NCI-H524 (cell line): Measurements from ENCODE around the gene GLMP.
"Not testable (repeated sequence)": the region's sequence is repeated elsewhere in the genome, so short reads cannot be mapped to it uniquely, and the experiment has no call there.

Source experiments
- DNase-seq, 2 experiments: peaks; one replicate each; lab custom pipeline; 2025; lab: John Stamatoyannopoulos, UW

GLMP gene, protein sequence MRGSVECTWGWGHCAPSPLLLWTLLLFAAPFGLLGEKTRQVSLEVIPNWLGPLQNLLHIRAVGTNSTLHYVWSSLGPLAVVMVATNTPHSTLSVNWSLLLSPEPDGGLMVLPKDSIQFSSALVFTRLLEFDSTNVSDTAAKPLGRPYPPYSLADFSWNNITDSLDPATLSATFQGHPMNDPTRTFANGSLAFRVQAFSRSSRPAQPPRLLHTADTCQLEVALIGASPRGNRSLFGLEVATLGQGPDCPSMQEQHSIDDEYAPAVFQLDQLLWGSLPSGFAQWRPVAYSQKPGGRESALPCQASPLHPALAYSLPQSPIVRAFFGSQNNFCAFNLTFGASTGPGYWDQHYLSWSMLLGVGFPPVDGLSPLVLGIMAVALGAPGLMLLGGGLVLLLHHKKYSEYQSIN

DNA sequence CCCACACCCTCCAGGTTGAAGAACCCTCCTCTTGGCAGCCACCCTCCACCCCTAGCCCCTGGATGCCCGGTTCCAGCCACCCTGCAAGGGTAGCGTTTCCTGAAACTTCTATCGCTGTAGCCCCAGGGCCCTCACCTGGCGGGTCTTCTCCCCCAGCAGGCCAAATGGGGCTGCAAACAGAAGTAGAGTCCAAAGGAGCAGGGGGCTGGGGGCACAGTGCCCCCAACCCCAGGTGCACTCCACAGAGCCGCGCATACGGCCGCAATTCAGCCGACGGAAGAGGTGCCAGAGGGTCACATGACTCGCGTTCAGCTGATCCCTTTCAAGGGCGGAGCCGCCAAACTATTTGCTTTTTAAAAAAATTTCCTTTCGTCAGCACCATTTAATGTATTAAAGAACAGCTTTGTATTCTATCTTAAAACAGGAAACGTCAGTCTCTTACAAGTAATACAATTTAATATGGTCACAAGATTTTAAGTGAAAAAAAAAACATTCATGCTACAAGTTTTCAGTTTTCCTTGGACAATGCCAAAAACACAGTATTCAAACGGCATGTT lies at the start of gene GLMP:
GLMP (minus strand) TSS at position 289 of the 557 bp plus-strand sequence; CDS start at position 255, 34 bp downstream.
- DNase-seq: peak in 1 of 2 experiments; percentile 9

DNA sequence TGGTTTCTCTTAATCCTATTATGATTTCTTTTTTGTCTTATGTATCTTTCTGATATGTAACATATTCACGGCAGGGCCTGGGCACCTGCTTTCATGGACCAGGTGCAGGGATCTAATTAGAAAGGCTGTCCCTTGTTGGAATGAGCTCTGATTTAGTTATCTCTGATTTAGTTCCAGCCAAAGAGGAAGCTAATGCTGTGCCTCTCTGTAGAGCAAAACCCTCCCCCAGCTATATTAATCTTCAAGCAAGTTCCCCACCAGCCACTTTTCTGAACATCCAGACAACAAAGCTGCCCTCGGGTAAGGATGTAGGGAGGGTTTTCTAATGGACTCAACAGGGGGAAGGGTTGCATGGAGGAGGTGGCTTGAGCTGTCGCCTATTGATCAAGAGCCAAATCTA lies 48.9 kb upstream of the GLMP start:
- DNase-seq: no peak

DNA sequence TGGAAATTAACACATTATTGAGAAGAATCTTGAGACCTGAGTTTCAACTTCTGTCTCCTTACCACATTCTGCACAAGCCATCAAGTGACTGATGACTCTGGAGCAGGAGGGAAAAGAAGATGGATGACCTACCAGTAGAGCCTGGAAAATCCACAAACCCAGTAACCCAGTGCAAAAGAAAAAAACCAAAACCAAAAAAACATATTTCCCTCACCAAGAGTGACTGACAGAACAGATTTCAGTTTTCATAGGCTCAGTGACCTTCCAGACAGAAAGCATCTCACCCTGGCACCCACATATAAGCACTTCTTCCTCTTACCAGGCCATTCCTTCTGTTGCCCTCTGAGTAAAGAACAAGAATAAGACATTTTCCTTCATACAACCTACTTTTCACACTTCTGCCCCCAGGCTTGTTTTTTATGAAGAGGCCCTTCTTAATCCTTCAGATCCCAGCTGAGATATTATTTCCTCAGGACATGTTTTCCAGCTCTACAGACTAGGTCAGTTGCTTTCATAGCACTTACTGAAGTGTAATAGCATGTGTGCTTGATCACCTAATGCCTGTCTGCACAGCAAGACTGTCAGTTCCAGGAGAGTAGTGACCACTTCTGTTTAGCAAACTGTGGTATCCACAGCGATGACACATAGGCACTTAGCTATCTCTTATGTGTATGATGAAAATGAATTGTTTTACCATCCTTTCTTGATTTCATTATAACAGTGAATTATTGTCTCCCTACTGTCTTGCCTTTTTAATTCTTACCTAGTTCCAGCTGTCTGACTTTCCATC lies 46.9 kb upstream of the GLMP start:
- no peak for DNase-seq

DNA sequence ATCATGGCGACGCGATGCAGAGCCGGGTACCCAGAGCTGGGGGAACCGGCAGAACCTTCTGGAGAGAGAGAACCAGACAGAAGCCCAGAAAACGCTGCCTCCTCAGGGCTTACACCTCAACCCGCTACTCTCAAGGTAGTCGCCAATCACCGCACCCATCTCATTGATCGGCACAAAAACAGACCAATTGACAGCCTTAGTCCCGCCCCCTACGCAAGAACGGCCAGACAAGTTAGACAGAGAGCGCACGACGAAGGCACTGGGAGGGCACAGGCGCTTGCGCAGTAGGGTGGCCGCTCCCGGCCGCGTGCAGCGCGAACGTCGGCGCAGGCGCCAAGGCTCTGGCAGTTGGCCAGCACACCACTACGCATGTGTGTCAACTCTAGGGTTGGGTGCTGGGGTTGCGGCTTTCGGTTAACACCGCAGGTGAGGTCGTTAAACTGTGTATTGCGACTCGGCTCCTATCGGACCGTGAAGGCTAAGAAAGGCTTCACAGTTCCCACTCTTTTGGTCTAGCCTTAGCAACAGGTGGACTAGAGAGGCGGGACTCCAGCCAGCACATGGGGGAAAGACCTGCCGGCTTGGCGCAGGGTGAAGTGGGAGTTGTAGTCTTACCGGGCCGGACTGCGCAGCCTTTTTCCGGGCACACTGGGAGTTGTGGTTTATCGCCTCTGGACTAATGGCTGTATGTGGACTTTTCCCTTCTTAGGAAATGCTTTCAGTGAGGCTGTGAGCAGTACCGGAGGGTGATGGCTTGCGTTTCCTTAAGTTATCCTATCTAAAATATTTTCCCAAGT lies 42.9 kb upstream of the GLMP start, which contains the start of the genes CCT3 and TSACC:
CCT3 (minus strand) TSS at position 113 of the 797 bp plus-strand sequence; CDS start at position 5, 108 bp downstream.
TSACC (plus strand) TSS at position 347 of the 797 bp plus-strand sequence. CDS start 1,232 bp downstream, outside the sequence.
- DNase-seq: peak; percentile 97 to 99

- no peak for DNase-seq
Observed at GRCh38 chr1:156337888-156338179, 42.4 kb upstream of the GLMP start.

- peak in 1 of 2 experiments; percentile 13 for DNase-seq
Observed at GRCh38 chr1:156337052-156337887, 41.8 kb upstream of the GLMP start.

DNA sequence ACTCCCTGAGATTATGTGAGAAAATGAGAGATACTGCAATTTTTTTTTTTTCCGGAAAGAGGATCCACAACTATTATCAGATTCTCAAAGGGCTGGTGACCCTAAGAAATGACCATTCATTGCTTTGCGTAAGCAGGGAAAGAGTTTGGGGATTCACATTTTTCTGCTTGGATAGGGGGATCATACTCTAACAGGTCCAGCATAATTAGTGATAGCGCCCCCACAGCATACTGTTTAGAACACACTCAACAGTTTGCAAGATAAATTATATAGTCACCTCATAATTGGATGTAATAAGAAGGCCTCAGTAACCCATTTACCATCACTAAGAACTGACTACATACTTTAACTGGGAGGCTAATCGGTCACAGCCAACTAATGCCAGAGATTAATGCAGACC lies 40.8 kb upstream of the GLMP start:
- no peak for DNase-seq

- not testable (repeated sequence) for DNase-seq
Observed at GRCh38 chr1:156323179-156323578, 27.7 kb upstream of the GLMP start.

DNA sequence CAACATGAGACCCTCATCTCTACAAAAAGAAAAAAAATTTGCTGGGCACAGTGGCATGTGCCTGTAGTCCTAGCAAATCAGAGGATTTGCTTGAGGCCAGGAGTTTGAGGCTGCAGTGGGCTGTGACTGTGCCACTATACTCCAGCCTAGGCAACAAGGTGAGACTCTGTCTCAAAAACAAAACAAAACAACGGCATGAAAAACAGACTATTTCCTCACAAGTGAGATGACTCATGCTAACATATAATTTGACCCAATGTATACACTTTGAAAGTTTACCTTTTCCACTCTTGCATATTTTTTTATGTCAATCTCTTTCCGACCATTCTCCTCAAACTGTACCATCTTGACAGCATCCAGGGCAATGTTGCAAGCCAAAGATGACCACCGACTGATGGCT lies 25.1 kb upstream of the GLMP start:
- no peak for DNase-seq

- DNase-seq: peak in 1 of 2 experiments; percentile 24
Observed at GRCh38 chr1:156319664-156320063, 24.2 kb upstream of the GLMP start.

- DNase-seq: no peak
Observed at GRCh38 chr1:156316909-156317308, 21.4 kb upstream of the GLMP start.

GRCh38 chr1:156310962-156311361 lies 15.5 kb upstream of the GLMP start:
- DNase-seq: no peak

DNA sequence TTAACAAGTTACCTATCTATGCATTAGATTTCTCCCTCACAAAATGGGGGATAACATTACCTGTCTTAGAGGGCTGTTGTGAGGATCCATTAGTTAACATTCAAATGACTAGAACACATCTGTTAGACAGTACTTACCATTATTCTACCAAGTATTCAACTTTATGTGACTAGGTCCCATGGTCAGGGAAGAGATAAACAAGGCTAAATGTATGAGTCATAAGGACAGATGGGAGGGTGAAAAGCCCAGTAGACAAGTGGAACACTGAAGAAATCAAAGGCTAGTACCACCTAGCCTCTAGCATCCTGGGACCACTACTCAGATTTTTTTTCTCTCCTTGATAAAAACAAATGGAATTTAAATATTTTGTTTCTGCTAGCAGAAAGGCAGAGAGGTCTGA lies 12.6 kb upstream of the GLMP start:
- DNase-seq: no peak

DNA sequence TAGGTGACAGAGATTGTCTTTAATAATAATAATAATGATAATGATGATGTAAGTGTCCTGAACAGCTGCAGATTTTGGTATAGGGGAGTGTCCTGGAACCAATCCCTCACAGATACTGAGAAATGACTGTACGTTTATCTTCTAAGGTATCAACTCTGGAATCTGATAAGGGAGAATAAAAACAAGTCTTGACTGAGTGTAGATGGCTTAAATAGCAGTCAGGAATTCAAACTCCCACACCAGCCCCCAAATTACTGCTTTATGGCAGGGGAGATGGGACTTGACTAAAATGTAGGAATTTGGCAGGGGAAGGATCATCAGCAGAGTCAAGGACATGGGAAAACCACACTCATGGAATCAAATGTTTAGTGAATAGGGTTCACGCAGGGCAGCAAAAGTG lies 9.7 kb upstream of the GLMP start:
- DNase-seq: no peak

GRCh38 chr1:156303241-156303640 lies 7.8 kb upstream of the GLMP start:
- DNase-seq: no peak

DNA sequence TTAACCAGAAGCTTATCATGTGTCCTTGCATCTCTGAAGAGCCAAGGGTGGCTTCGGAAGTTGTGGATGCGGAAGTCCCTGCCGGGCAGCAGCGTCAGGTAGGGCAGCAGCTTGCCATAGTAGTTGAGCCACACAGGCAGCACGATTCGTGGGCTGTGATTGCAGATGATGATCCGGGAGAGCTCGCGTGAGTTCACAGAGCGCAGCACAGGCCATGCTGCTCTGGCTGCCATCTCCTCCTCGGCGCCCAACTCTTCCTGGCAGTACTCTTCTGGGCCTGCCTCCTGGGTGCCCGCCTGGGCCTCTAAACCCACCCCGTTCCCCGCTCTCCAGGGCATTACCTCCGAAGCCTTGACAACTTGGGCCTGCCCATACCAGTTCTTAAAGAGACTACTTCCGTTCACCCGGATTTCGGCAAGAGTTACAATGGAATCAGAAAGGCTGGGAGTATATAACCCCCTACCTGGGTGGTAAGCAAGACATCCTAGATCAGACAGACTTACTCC lies 3.4 kb upstream of the GLMP start, which contains the start of gene VHLL:
VHLL (minus strand) TSS at position 456 of the 506 bp plus-strand sequence; CDS start at position 338, 118 bp downstream.
- DNase-seq: no peak

- DNase-seq: no peak
Observed at GRCh38 chr1:156293895-156294294, 1.6 kb downstream of the GLMP start.

- DNase-seq: no peak
Observed at GRCh38 chr1:156293098-156293434, 2.4 kb downstream of the GLMP start.

DNA sequence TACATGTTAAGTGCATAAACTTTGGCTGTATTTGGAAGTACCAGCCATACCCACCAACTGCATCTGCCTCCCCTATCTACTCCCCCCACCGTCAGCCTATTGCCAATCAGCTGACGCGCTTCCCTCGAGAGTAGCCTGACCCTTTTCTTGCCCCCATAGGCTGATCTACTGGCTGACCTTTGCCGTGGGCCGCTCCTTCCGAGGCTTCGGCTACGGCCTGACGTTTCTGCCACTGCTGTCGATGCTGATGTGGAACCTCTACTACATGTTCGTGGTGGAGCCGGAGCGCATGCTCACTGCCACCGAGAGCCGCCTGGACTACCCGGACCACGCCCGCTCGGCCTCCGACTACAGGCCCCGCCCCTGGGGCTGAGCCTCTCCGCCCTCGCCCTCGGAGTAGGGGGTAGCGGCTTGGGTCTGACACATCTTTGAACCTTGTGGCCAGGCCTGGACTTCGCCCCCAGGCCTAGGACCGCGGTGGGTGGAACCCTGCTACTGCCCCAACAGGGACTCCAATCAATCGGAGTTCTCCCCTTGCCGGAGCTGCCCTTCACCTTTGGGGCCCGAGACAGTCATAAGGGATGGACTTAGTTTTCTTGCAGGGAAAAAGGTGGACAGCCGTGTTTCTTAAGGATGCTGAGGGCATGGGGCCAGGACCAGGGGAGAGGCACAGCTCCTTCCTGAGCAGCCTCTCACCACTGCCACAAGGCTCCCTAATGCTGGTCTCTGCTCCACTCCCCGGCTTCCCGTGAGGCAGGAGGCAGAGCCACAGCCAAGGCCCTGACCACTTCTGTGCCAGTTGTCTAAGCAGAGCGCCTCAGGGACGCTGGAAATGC lies 4.0 kb downstream of the GLMP start:
- DNase-seq: no peak

DNA sequence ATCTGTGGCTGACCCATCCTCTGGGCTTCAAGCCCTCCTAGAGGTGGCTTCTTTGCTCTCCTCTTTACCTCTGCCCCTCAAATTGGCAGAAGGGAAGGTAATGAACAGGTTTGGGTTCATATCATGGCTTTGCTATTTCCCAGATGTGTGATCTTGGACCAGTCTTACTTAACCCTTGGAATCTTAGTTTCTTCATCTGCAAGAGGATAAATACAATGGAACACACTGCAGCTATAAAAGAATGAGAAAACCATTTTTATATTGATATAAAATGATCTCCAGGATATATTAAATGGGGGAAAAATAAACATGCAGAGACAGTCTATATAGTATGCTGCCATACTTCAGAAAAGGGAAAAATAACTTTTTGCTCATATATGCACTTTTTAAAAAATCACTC lies 5.6 kb downstream of the GLMP start:
- no peak for DNase-seq
